HepG2 (cell line): ENCODE data around the gene RUNDC1. TPM values are rescaled to one million over a fixed set of nuclear protein-coding genes. Genes with fewer than 3 reads are reported as not detected.
A peak's percentile ranks its signal among the peaks of the same experiment; 100 is the strongest.

Experiments used
- FOXK1 ChIP-seq: sonication (generic); formaldehyde crosslinking; IDR thresholded peaks from 2 replicates; pipeline ENCODE4 v1.4.0; 2020; ENCODE audit warnings: low read depth, missing genetic modification reagents, borderline replicate concordance
- GMEB2 ChIP-seq: IDR thresholded peaks from 2 replicates; pipeline ENCODE4 v1.6.1; 2016; ENCODE audit warnings: missing biosample characterization, missing genetic modification reagents, low read depth
- MEF2D ChIP-seq: sonication (generic); formaldehyde crosslinking; IDR thresholded peaks from 2 replicates; pipeline ENCODE4 v1.5.1; 2020; ENCODE audit warnings: mild to moderate bottlenecking, missing genetic modification reagents
- MEIS1 ChIP-seq: sonication (generic); formaldehyde crosslinking; IDR thresholded peaks from 2 replicates; pipeline ENCODE4 v1.9.0; 2021; ENCODE audit warnings: mild to moderate bottlenecking, missing genetic modification reagents, moderate library complexity, borderline replicate concordance
- PAF1 ChIP-seq: IDR thresholded peaks from 2 replicates; pipeline ENCODE4 v1.6.1; 2016; ENCODE audit warnings: missing genetic modification reagents, missing compliant biosample characterization
- POLR2A ChIP-seq, 2 experiments: IDR thresholded peaks; 2 replicates each; pipeline ENCODE4 v1.6.1; 2011; ENCODE audit warnings: low read depth in 2 of 2, low read length in 2 of 2, mild to moderate bottlenecking in 1 of 2, moderate library complexity in 1 of 2; ENCODE audit not compliant: insufficient read depth in 1 of 2
- POLR2AphosphoS2 ChIP-seq: IDR thresholded peaks from 2 replicates; pipeline ENCODE4 v1.6.1; 2011; ENCODE audit warnings: low read depth, low read length, improper control_type of control experiment
- POLR2AphosphoS5 ChIP-seq: IDR thresholded peaks from 2 replicates; pipeline ENCODE4 v1.6.1; 2012; ENCODE audit warnings: low read depth, low read length
- RBFOX2 ChIP-seq: fragments of 200-400 bp; formaldehyde crosslinking; IDR thresholded peaks from 2 replicates; pipeline ENCODE4 v1.6.1; 2017; ENCODE audit warnings: low read depth, mild to moderate bottlenecking, low read length
- RBM22 ChIP-seq: fragments of 200-400 bp; formaldehyde crosslinking; optimal IDR thresholded peaks from 2 replicates; pipeline ENCODE3; 2017; ENCODE audit warnings: mild to moderate bottlenecking, low read length, moderate library complexity
- SALL2 ChIP-seq: sonication (generic); formaldehyde crosslinking; IDR thresholded peaks from 2 replicates; pipeline ENCODE4 v1.8.1; 2023; ENCODE audit warnings: mild to moderate bottlenecking, missing genetic modification reagents, inconsistent platforms
- SOX5 ChIP-seq: IDR thresholded peaks from 2 replicates; pipeline ENCODE4 v1.6.1; 2016; ENCODE audit warnings: borderline replicate concordance
- SSRP1 ChIP-seq: IDR thresholded peaks from 2 replicates; pipeline ENCODE4 v1.6.1; 2016; ENCODE audit warnings: control low read depth
- TOPORS ChIP-seq: sonication (generic); formaldehyde crosslinking; IDR thresholded peaks from 2 replicates; pipeline ENCODE4 v1.8.0; 2023; ENCODE audit warnings: mild to moderate bottlenecking, missing genetic modification reagents
- ZBTB10 ChIP-seq: sonication (generic); formaldehyde crosslinking; IDR thresholded peaks from 2 replicates; pipeline ENCODE4 v1.4.0; 2020; ENCODE audit warnings: missing genetic modification reagents, borderline replicate concordance
- ZBTB37 ChIP-seq: sonication (generic); formaldehyde crosslinking; IDR thresholded peaks from 2 replicates; pipeline ENCODE4 v1.4.0; 2020; ENCODE audit warnings: mild to moderate bottlenecking, missing genetic modification reagents
- ZFP36L2 ChIP-seq: sonication (generic); formaldehyde crosslinking; IDR thresholded peaks from 2 replicates; pipeline ENCODE4 v1.4.0; 2020; ENCODE audit warnings: missing genetic modification reagents
- ZNF263 ChIP-seq: sonication (generic); formaldehyde crosslinking; IDR thresholded peaks from 2 replicates; pipeline ENCODE4 v1.4.0; 2020; ENCODE audit warnings: missing genetic modification reagents
- ZNF687 ChIP-seq: sonication (generic); formaldehyde crosslinking; IDR thresholded peaks from 2 replicates; pipeline ENCODE4 v1.5.1; 2020; ENCODE audit warnings: mild to moderate bottlenecking, missing genetic modification reagents, moderate library complexity
- polyA plus RNA-seq, 8 experiments: library from polyadenylated mRNA; depleted of rRNA in 3 of 8; stranded (reverse) in 7 of 8; unstranded in 1 of 8; fragments of >200 nt; fragmentation: Illumina TruSeq in 4 of 8; extraction: Trizol in 4 of 8; gene quantifications; 2 replicates each; pipeline versions ENCODE4 v1.2.1 to v1.2.3, GENCODE V29; 2011 to 2016; ENCODE audit warnings: low read depth in 4 of 8, missing spikeins in 1 of 8, mixed read lengths in 1 of 8; ENCODE audit not compliant: insufficient read depth in 1 of 8
- total RNA-seq, 5 experiments: library from RNA; depleted of rRNA; stranded (reverse); fragments of >200 nt; fragmentation: Illumina TruSeq; extraction: Trizol; gene quantifications; 2 replicates each; pipeline ENCODE4 v1.2.3, GENCODE V29; 2016; ENCODE audit warnings: low read depth in 1 of 5

Gene RUNDC1
- total and polyA plus RNA-seq, 2 of the 13 experiments (the other 11 are each of a cell fraction or from before 2014, with no cell fraction given), result 10.3 to 11.4 TPM

- TF ChIP-seq ZBTB10 (CRISPR knock-in tag), result no peak
- 0 out of 2 replicates have a peak, but pooled peaks have one; percentile 9 for TF ChIP-seq SOX5 (CRISPR knock-in tag)
- peak; percentile 88 for TF ChIP-seq RBM22
- 0 out of 2 replicates have a peak, but pooled peaks have one; percentile 57 for TF ChIP-seq PAF1 (CRISPR knock-in tag)
- no peak for TF ChIP-seq TOPORS (CRISPR knock-in tag)
- TF ChIP-seq SALL2 (CRISPR knock-in tag), result no peak
- peak; percentile 92; the same call in 1 of the 2 replicates for TF ChIP-seq SSRP1 (CRISPR knock-in tag)
- no peak for TF ChIP-seq FOXK1
- no peak for TF ChIP-seq ZFP36L2 (CRISPR knock-in tag)
- no peak for TF ChIP-seq ZBTB37
- TF ChIP-seq MEIS1 (CRISPR knock-in tag), result no peak
- 0 out of 2 replicates have a peak, but pooled peaks have one; percentile 10 for TF ChIP-seq MEF2D (CRISPR knock-in tag)
- TF ChIP-seq ZNF263 (CRISPR knock-in tag), result peak; percentile 73
- TF ChIP-seq GMEB2 (CRISPR knock-in tag), result no peak
- peak; percentile 50; the same call in 1 of the 2 replicates for TF ChIP-seq RBFOX2
- peak in 1 of 2 experiments; percentile 45; a peak in 2 of 4 replicates for TF ChIP-seq POLR2A (IDR thresholded peaks at IDR 0.05; ENCODE audit: insufficient read depth in 1 of 2, low read depth in 2 of 2, low read length in 2 of 2)
- TF ChIP-seq POLR2AphosphoS2, result no peak; the same call in 1 of the 2 replicates
- peak; percentile 43; the same call in 1 of the 2 replicates for TF ChIP-seq POLR2AphosphoS5
- TF ChIP-seq ZNF687 (CRISPR knock-in tag), result 0 out of 2 replicates have a peak, but pooled peaks have one; percentile 9
- TF ChIP-seq, all 625 proteins: peak for 13
These were observed 23.3 kb downstream of the RUNDC1 start (continued) for GRCh38 chr17:43003542-43004172.
